ENCODE data around the gene MRPL10. TPM values are rescaled to one million over a fixed set of nuclear protein-coding genes. Genes with fewer than 3 reads are reported as not detected.

Gene MRPL10
- total and polyA plus RNA-seq, 2 experiments from 2014 or later: 50.2 to 74.7 TPM

- TF ChIP-seq, protein P1, sequence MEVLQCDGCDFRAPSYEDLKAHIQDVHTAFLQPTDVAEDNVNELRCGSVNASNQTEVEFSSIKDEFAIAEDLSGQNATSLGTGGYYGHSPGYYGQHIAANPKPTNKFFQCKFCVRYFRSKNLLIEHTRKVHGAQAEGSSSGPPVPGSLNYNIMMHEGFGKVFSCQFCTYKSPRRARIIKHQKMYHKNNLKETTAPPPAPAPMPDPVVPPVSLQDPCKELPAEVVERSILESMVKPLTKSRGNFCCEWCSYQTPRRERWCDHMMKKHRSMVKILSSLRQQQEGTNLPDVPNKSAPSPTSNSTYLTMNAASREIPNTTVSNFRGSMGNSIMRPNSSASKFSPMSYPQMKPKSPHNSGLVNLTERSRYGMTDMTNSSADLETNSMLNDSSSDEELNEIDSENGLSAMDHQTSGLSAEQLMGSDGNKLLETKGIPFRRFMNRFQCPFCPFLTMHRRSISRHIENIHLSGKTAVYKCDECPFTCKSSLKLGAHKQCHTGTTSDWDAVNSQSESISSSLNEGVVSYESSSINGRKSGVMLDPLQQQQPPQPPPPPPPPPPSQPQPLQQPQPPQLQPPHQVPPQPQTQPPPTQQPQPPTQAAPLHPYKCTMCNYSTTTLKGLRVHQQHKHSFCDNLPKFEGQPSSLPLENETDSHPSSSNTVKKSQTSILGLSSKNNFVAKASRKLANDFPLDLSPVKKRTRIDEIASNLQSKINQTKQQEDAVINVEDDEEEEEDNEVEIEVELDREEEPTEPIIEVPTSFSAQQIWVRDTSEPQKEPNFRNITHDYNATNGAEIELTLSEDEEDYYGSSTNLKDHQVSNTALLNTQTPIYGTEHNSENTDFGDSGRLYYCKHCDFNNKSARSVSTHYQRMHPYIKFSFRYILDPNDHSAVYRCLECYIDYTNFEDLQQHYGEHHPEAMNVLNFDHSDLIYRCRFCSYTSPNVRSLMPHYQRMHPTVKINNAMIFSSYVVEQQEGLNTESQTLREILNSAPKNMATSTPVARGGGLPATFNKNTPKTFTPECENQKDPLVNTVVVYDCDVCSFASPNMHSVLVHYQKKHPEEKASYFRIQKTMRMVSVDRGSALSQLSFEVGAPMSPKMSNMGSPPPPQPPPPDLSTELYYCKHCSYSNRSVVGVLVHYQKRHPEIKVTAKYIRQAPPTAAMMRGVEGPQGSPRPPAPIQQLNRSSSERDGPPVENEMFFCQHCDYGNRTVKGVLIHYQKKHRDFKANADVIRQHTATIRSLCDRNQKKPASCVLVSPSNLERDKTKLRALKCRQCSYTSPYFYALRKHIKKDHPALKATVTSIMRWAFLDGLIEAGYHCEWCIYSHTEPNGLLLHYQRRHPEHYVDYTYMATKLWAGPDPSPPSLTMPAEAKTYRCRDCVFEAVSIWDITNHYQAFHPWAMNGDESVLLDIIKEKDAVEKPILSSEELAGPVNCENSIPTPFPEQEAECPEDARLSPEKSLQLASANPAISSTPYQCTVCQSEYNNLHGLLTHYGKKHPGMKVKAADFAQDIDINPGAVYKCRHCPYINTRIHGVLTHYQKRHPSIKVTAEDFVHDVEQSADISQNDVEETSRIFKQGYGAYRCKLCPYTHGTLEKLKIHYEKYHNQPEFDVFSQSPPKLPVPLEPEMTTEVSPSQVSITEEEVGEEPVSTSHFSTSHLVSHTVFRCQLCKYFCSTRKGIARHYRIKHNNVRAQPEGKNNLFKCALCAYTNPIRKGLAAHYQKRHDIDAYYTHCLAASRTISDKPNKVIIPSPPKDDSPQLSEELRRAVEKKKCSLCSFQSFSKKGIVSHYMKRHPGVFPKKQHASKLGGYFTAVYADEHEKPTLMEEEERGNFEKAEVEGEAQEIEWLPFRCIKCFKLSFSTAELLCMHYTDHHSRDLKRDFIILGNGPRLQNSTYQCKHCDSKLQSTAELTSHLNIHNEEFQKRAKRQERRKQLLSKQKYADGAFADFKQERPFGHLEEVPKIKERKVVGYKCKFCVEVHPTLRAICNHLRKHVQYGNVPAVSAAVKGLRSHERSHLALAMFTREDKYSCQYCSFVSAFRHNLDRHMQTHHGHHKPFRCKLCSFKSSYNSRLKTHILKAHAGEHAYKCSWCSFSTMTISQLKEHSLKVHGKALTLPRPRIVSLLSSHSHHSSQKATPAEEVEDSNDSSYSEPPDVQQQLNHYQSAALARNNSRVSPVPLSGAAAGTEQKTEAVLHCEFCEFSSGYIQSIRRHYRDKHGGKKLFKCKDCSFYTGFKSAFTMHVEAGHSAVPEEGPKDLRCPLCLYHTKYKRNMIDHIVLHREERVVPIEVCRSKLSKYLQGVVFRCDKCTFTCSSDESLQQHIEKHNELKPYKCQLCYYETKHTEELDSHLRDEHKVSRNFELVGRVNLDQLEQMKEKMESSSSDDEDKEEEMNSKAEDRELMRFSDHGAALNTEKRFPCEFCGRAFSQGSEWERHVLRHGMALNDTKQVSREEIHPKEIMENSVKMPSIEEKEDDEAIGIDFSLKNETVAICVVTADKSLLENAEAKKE (CRISPR knock-in tag; IDR thresholded peaks at IDR 0.05): no peak
- TF ChIP-seq JUNB (IDR thresholded peaks at IDR 0.05; ENCODE audit: unreplicated experiment) (no peak), CREB1 (CRISPR knock-in tag; IDR thresholded peaks at IDR 0.05; ENCODE audit: low read depth) (no peak), EZH2 (IDR thresholded peaks at IDR 0.05; ENCODE audit: low read depth, unreplicated experiment) (no peak), EZH2phosphoT487 (IDR thresholded peaks at IDR 0.05; ENCODE audit: unreplicated experiment) (no peak), ZNF114 (CRISPR knock-in tag; IDR thresholded peaks at IDR 0.05) (no peak), STAT1 (IDR thresholded peaks at IDR 0.05; ENCODE audit: unreplicated experiment) (no peak), ZNF331 (CRISPR knock-in tag; IDR thresholded peaks at IDR 0.05; ENCODE audit: low read depth) (no peak), POLR2AphosphoS5 (IDR thresholded peaks at IDR 0.05; ENCODE audit: low read depth) (no peak), REST (IDR thresholded peaks at IDR 0.05; ENCODE audit: unreplicated experiment) (no peak)
- TF ChIP-seq, protein P2, sequence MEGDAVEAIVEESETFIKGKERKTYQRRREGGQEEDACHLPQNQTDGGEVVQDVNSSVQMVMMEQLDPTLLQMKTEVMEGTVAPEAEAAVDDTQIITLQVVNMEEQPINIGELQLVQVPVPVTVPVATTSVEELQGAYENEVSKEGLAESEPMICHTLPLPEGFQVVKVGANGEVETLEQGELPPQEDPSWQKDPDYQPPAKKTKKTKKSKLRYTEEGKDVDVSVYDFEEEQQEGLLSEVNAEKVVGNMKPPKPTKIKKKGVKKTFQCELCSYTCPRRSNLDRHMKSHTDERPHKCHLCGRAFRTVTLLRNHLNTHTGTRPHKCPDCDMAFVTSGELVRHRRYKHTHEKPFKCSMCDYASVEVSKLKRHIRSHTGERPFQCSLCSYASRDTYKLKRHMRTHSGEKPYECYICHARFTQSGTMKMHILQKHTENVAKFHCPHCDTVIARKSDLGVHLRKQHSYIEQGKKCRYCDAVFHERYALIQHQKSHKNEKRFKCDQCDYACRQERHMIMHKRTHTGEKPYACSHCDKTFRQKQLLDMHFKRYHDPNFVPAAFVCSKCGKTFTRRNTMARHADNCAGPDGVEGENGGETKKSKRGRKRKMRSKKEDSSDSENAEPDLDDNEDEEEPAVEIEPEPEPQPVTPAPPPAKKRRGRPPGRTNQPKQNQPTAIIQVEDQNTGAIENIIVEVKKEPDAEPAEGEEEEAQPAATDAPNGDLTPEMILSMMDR (conservative IDR thresholded peaks at IDR 0.05; ENCODE audit: low read depth in 2 of 2): no peak
Measured at GRCh38 chr17:47774987-47775580, 56.3 kb downstream of the MRPL10 start (continued).

All from GM23338 (cell line).